Uterus (tissue), 4 donors: ENCODE data around the gene GART. TPM values are rescaled to one million over a fixed set of nuclear protein-coding genes. Genes with fewer than 3 reads are reported as not detected.

Source experiments
- DNase-seq, 2 donors: peaks; one replicate each; pipeline ENCODE4 v3.0.0-alpha.2; 2019 to 2020
- H3K27ac ChIP-seq, 2 donors: fragments of 200-600 bp; sonication (generic); 1 replicate in 1 of 2; 2 replicates in 1 of 2; pipeline ENCODE4 v1.5.1; 2016 to 2018
- H3K27me3 ChIP-seq, 2 donors: fragments of 200-600 bp; sonication (generic); one replicate each; pipeline ENCODE4 v1.5.1; 2018 to 2019; ENCODE audit warnings: control low read depth in 1 of 2
- H3K36me3 ChIP-seq, 2 donors: fragments of 200-600 bp; sonication (generic); one replicate each; pipeline ENCODE4 v1.5.1; 2019; ENCODE audit warnings: control low read depth in 1 of 2
- H3K4me1 ChIP-seq, 2 donors: fragments of 200-600 bp; sonication (generic); one replicate each; pipeline ENCODE4 v1.5.1; 2018 to 2019; ENCODE audit warnings: control low read depth in 1 of 2
- H3K4me3 ChIP-seq, 2 donors: fragments of 200-600 bp; sonication (generic); 1 replicate in 1 of 2; 2 replicates in 1 of 2; pipeline ENCODE4 v1.5.1; 2018 to 2019; ENCODE audit warnings: mild to moderate bottlenecking in 1 of 2
- H3K9me3 ChIP-seq, 2 donors: fragments of 200-600 bp; sonication (generic); one replicate each; pipeline ENCODE4 v1.5.1; 2019; ENCODE audit warnings: control low read depth in 1 of 2
- CTCF ChIP-seq, 4 experiments: fragments of 200-600 bp in 2 of 4; fragments of 450-650 bp in 2 of 4; sonication (generic) in 2 of 4; IDR thresholded peaks; one replicate each; pipeline ENCODE4 v1.5.1; 2016 to 2019; ENCODE audit warnings: antibody characterized with exemption in 4 of 4, mild to moderate bottlenecking in 2 of 4, moderate library complexity in 1 of 4
- POLR2A ChIP-seq, 2 donors: fragments of 450-650 bp; IDR thresholded peaks; one replicate each; pipeline ENCODE4 v1.6.1; 2016; ENCODE audit warnings: antibody characterized with exemption in 2 of 2, mild to moderate bottlenecking in 1 of 2, moderate library complexity in 1 of 2
- intact Hi-C: fragments of 100-400 bp; cut with DNase I; formaldehyde crosslinking; loops from one replicate; pipeline ENCODE4 v1.15.1; 2023; ENCODE audit warnings: low total_unique reads
- total RNA-seq, 4 donors: library from RNA; depleted of rRNA in 3 of 4; stranded (reverse); fragments of >200 nt in 3 of 4; gene quantifications; one replicate each; pipeline versions ENCODE4 v1.1.0 to v1.2.4, GENCODE V29; 2014 to 2023
- donor health status: DM: yes; HTN: yes; CAD: no.

GART gene
- total RNA-seq, 4 donors from 2014 or later: 10.5 to 120 (median 36.6) TPM

- H3K4me3 ChIP-seq: no peak overlapping the region
- H3K9me3 ChIP-seq: no peaks in the 10 kb centered on the region
- no peaks in the 10 kb centered on the region for H3K4me1 ChIP-seq
- H3K27ac ChIP-seq: no peak overlapping the region
- intact Hi-C loops: no loop called here
- H3K27me3 ChIP-seq: no peaks in the 10 kb centered on the region
- no peaks in the 10 kb centered on the region for H3K36me3 ChIP-seq
- TF ChIP-seq POLR2A (IDR thresholded peaks at IDR 0.05): no peak
- no peak for DNase-seq
Measured at GRCh38 chr21:33505833-33506232, 36.1 kb downstream of the GART start.

GRCh38 chr21:33496345-33496744, 45.6 kb downstream of the GART start:
- intact Hi-C loops: no loop called here
- no peaks in the 10 kb centered on the region for H3K9me3 ChIP-seq
- TF ChIP-seq CTCF (IDR thresholded peaks at IDR 0.05) (no peak), POLR2A (IDR thresholded peaks at IDR 0.05) (no peak)
- no peaks in the 10 kb centered on the region for H3K27me3 ChIP-seq
- H3K4me1 ChIP-seq: no peaks in the 10 kb centered on the region
- no peak overlapping the region for H3K27ac ChIP-seq
- no peak for DNase-seq
- H3K36me3 ChIP-seq: no peaks in the 10 kb centered on the region
- H3K4me3 ChIP-seq: no peak overlapping the region

GRCh38 chr21:33495743-33496142, 46.2 kb downstream of the GART start:
- intact Hi-C loops: no loop called here
- H3K4me3 ChIP-seq: no peak overlapping the region
- H3K9me3 ChIP-seq: no peaks in the 10 kb centered on the region
- no peaks in the 10 kb centered on the region for H3K27me3 ChIP-seq
- DNase-seq: no peak
- TF ChIP-seq POLR2A (IDR thresholded peaks at IDR 0.05): no peak
- TF ChIP-seq CTCF (IDR thresholded peaks at IDR 0.05): no peak
- H3K36me3 ChIP-seq: no peaks in the 10 kb centered on the region
- H3K4me1 ChIP-seq: no peaks in the 10 kb centered on the region
- no peak overlapping the region for H3K27ac ChIP-seq

GRCh38 chr21:33493756-33494155, 48.2 kb downstream of the GART start:
- intact Hi-C loops: no loop called here
- Histone ChIP-seq H3K4me1 (no peaks in the 10 kb centered on the region), H3K9me3 (no peaks in the 10 kb centered on the region), H3K27me3 (no peaks in the 10 kb centered on the region), H3K27ac (no peak overlapping the region), H3K4me3 (no peak overlapping the region), H3K36me3 (no peaks in the 10 kb centered on the region)
- TF ChIP-seq POLR2A (IDR thresholded peaks at IDR 0.05): no peak
- TF ChIP-seq CTCF (IDR thresholded peaks at IDR 0.05): no peak
- no peak for DNase-seq

- intact Hi-C loops: no loop called here
- no peak for DNase-seq
- Histone ChIP-seq H3K4me3 (no peak overlapping the region), H3K36me3 (no peaks in the 10 kb centered on the region), H3K27ac (no peak overlapping the region), H3K9me3 (no peaks in the 10 kb centered on the region), H3K27me3 (no peaks in the 10 kb centered on the region), H3K4me1 (no peaks in the 10 kb centered on the region)
- TF ChIP-seq CTCF (IDR thresholded peaks at IDR 0.05): no peak
- TF ChIP-seq POLR2A (IDR thresholded peaks at IDR 0.05): no peak
Measured at GRCh38 chr21:33492571-33492970, 49.3 kb downstream of the GART start.
